Stimulated activated CD4-positive, alpha-beta T cell treated with anti-CD3 and anti-CD28 coated beads, Interleukin-1b, Interleukin-23, amount 100 ng/mL, for 4 hours (primary cell): ENCODE measurements around the gene MMRN1.

Source experiments
- DNase-seq, 2 donors: peaks; one replicate each; pipeline ENCODE4 v3.0.0-alpha.2; 2020; ENCODE audit warnings: low read depth in 2 of 2

MMRN1 gene, protein sequence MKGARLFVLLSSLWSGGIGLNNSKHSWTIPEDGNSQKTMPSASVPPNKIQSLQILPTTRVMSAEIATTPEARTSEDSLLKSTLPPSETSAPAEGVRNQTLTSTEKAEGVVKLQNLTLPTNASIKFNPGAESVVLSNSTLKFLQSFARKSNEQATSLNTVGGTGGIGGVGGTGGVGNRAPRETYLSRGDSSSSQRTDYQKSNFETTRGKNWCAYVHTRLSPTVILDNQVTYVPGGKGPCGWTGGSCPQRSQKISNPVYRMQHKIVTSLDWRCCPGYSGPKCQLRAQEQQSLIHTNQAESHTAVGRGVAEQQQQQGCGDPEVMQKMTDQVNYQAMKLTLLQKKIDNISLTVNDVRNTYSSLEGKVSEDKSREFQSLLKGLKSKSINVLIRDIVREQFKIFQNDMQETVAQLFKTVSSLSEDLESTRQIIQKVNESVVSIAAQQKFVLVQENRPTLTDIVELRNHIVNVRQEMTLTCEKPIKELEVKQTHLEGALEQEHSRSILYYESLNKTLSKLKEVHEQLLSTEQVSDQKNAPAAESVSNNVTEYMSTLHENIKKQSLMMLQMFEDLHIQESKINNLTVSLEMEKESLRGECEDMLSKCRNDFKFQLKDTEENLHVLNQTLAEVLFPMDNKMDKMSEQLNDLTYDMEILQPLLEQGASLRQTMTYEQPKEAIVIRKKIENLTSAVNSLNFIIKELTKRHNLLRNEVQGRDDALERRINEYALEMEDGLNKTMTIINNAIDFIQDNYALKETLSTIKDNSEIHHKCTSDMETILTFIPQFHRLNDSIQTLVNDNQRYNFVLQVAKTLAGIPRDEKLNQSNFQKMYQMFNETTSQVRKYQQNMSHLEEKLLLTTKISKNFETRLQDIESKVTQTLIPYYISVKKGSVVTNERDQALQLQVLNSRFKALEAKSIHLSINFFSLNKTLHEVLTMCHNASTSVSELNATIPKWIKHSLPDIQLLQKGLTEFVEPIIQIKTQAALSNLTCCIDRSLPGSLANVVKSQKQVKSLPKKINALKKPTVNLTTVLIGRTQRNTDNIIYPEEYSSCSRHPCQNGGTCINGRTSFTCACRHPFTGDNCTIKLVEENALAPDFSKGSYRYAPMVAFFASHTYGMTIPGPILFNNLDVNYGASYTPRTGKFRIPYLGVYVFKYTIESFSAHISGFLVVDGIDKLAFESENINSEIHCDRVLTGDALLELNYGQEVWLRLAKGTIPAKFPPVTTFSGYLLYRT

GRCh38 chr4:89894649-89895550 is at the start of gene MMRN1:
TSS of gene MMRN1 (plus strand) at chr4:89894854. CDS start at chr4:89894972, 118 bp downstream.
- no peak for DNase-seq

GRCh38 chr4:89847571-89848325 is 46.9 kb upstream of the MMRN1 start:
- no peak for DNase-seq

DNA sequence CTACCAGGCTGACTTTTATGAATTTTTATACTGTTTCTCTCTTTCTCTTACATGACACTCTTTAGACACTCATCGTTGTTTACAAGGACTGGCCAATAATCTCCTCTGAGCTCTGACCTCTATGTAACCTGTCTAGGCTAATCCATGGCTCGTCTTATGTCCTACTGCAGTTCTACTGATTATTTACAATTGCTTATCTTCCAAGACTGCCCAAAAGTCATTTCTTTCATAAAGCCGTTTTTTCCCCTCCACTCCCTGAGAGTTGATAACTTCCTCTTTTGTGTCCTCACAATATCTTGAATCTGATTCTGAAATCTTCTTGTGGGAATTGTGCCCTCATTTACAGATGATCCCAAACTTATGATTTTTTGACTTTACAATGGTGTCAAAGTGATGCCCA is 39.4 kb upstream of the MMRN1 start:
- DNase-seq, result no peak

GRCh38 chr4:89860971-89861370 is 33.7 kb upstream of the MMRN1 start:
- no peak for DNase-seq

DNA sequence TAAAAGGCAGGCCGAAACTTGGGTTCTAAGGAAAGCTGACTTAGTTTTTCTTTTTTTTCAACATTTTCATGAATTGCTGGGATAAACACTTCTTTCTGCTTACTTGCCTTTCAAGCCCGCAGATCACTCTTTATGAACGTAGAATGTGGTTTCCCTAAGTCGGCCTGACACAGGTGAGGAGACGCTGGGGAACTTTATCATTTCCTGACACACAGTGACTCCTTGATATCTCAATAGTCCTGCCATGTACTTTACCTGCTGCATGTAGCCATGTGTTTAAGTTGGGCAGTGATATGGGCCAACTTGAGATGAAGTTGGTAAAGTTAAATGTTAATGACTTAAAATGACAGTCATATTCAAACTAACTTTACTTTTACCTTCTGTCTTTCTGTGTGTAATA is 31.1 kb upstream of the MMRN1 start:
- DNase-seq, result no peak

DNA sequence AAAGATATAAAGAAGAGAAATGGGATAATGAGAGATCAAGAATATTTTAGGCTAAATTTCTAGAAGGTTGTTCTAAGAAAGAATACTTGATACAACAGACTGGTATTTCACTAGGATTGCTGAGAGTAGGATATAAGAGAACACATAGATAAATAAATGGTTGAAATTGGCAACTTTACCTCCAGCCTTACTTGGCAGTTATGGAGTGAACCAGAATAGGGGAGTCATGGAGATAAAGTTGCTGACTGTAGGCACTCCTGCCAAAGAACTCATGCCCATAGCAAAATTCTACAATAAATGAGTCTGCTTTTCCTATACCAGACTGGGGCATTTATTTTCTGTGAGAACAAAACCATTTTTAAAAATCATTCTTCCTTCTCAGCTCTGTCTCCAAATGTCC is 26.4 kb upstream of the MMRN1 start:
- DNase-seq, result no peak

- no peak for DNase-seq
Measured at GRCh38 chr4:89868999-89869589, 25.6 kb upstream of the MMRN1 start.

GRCh38 chr4:89871211-89871610 is 23.4 kb upstream of the MMRN1 start:
- DNase-seq, result no peak

DNA sequence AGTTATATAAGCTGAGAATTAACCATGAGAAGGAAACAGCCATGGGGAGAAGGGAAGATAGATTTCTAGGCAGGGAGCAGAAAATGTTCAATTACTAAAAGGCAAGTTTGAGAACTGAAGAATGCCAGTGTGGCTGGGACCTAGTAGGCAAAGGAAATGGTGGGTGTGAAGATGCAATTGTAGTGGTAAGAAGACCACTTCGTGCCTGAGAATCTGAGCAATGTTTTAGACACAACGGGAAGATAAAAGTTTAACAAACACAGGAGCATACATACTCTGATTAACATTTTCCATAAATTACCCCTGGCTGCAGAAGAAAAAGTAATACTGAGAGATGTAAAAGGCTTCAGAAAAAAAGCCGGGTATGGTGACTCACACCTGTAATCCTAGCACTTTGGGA is 18.1 kb upstream of the MMRN1 start:
- DNase-seq, result no peak

DNA sequence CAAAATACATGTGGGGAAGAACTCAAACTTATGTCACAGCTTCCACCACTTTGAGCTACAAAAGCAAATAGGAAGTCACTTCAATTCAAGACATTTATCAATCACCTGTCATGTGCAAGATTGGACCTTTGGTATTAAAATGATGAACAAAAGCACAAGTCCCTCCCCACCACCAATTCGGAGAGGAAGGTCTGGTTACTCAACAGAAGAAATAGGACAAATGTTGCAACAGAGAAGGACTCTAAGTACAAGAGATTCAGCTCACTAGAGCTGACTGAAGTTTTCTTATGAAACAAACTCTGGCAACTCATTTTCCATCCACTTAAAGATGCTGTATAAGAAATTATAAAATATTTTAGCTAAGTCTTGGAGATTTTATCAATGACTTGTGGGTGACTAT is 16.0 kb upstream of the MMRN1 start:
- no peak for DNase-seq

DNA sequence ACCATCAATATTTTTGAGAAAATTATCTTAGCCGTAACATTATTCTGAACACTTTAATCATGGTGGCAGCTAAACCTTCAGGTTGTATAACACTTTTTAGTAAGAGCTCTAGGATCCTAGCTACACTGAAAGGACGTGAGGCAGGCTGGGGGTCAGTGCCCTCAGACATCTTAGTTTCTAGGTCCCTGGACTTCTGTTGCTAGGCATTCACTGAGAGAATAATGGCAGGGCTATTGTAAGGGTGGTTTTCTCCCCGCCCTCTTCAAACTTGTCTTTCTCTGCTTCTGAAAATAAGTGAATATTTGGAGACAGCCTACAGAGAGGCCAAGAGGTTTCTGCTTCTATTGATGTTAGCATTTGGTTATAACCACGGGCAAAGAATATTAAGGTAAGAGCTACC is 15.4 kb upstream of the MMRN1 start:
- DNase-seq, result no peak

DNA sequence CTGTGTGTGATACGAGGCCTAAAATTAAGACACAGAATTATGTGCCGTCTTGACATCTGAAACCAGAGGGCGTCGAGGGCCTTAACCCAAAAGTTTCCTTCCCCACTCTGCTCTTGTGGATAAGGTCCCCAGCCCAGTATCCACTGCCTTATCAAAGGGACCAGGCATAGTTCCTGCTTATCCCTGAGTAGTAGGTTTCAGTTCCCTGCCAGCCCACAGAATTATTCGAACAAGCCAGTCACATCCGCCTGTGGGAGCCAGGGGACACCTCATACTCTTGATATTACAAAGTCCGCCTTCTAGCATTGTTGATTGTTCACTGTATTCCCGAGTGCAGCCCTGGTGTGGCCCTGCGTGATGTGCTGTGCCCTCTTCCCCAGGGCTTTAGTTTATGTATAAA is 5.4 kb upstream of the MMRN1 start:
- DNase-seq, result no peak

DNA sequence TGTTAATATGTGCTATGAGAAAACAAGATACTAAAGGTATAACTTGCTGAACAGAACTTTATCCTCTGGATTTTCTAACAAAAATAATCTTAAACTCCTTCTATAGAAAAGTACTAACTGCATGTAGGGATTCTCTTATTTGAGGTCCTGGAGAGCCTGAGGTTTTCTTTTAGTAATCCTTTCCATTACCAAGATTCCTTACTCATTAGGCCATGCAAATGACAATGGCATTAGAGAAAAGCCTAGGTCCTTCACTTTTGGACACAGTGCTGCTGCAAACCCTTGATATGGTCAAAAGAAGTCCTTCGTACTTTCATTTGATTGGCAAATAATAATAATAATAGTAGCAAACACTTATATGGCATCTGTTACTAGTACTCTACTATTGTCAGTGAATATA is 3.2 kb downstream of the MMRN1 start:
- DNase-seq, result no peak

GRCh38 chr4:89898304-89898716 is 3.7 kb downstream of the MMRN1 start:
- no peak for DNase-seq

- DNase-seq, result no peak
Measured at GRCh38 chr4:89899152-89899551, 4.5 kb downstream of the MMRN1 start.

GRCh38 chr4:89899854-89900253 is 5.2 kb downstream of the MMRN1 start:
- no peak for DNase-seq

- peak; percentile 23 to 41 for DNase-seq
Measured at GRCh38 chr4:89901808-89902431, 7.3 kb downstream of the MMRN1 start.

DNA sequence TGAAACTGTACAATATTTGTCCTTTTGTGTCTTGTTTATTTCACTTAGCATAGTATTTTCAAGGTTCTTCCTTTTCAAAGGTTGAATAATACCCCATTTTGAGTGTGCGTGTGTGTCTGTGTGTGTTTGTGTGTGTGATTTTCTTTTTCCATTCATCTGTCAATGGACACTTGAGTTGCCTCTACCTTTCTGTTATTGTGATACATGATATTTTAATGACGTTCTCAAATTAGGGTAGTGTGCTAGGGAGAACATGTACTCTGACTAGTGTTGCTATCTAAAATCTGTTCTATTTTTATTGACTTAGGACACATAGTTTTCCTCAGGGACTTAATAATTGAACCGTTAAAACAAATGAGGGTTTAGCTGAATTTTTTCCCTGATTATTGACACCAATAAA is 9.9 kb downstream of the MMRN1 start:
- DNase-seq, result no peak

DNA sequence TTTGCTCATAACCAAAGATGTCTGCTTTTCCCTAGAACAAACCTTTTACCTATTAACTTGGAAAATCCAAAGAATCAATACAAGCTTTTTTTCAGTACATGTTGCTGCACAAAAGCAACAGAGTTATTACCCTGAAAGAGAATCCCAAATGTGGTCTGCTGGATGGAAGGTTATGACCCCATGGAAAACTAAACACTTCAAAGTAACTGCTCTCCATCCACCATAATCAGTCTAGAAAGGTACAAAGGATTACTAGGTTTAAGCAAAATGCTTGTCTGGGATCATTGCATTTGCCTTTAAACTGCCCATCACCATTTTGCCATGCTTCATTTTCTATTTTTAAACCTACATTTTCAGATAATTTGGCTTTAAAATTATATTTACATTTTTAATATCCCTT is 11.7 kb downstream of the MMRN1 start:
- DNase-seq, result no peak
